ENCODE data around the gene PAK2. TPM values are rescaled to one million over a fixed set of nuclear protein-coding genes. Genes with fewer than 3 reads are reported as not detected.

Gene PAK2
- total RNA-seq, 1 donor from 2014 or later, result 56.8 TPM

DNA sequence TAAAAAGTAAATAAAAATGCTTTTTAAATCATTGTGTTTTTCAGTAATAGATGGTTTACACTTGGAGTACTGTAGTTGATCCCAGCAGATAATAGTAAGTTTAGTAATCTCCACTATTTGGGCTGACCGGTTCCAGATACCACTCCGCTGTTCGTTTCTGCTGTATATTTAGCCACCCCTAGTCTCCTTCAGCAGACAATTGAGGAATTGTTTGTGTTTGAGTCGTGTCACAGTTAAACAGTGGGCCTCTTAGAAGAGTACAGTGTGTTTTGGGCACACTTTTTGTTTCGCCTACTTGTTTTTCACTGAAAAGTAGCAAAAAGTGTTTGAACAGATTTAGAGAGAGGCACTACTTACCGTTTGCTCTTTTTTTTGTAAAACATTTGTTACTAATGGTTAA lies 33.2 kb downstream of the PAK2 start:
- Mint-ChIP-seq H3K9me3 (peaks cover 10% of the 10 kb centered on the region), H3K36me3 (peaks cover 40% of the 10 kb centered on the region), H3K27ac (no peak overlapping the region), H3K27me3 (no peaks in the 10 kb centered on the region), H3K4me1 (ENCODE audit: unreplicated experiment) (peaks cover 17% of the 10 kb centered on the region), H3K4me3 (no peak overlapping the region)
- TF ChIP-seq, protein P1, sequence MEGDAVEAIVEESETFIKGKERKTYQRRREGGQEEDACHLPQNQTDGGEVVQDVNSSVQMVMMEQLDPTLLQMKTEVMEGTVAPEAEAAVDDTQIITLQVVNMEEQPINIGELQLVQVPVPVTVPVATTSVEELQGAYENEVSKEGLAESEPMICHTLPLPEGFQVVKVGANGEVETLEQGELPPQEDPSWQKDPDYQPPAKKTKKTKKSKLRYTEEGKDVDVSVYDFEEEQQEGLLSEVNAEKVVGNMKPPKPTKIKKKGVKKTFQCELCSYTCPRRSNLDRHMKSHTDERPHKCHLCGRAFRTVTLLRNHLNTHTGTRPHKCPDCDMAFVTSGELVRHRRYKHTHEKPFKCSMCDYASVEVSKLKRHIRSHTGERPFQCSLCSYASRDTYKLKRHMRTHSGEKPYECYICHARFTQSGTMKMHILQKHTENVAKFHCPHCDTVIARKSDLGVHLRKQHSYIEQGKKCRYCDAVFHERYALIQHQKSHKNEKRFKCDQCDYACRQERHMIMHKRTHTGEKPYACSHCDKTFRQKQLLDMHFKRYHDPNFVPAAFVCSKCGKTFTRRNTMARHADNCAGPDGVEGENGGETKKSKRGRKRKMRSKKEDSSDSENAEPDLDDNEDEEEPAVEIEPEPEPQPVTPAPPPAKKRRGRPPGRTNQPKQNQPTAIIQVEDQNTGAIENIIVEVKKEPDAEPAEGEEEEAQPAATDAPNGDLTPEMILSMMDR (conservative IDR thresholded peaks at IDR 0.05), result no peak
- DNase-seq (ENCODE audit: extremely low spot score, unreplicated experiment), result no peak

GRCh38 chr3:196774191-196774820 lies 34.6 kb downstream of the PAK2 start:
- TF ChIP-seq, protein P1 (conservative IDR thresholded peaks at IDR 0.05), result no peak
- H3K36me3 Mint-ChIP-seq, result peaks cover 50% of the 10 kb centered on the region
- no peak for DNase-seq (ENCODE audit: extremely low spot score, unreplicated experiment)
- H3K27me3 Mint-ChIP-seq, result no peaks in the 10 kb centered on the region
- H3K4me3 Mint-ChIP-seq, result no peak overlapping the region
- H3K27ac Mint-ChIP-seq, result no peak overlapping the region
- peaks cover 17% of the 10 kb centered on the region for H3K4me1 Mint-ChIP-seq (ENCODE audit: unreplicated experiment)
- H3K9me3 Mint-ChIP-seq, result peaks cover 13% of the 10 kb centered on the region

GRCh38 chr3:196774848-196775422 lies 35.3 kb downstream of the PAK2 start:
- Mint-ChIP-seq H3K4me1 (ENCODE audit: unreplicated experiment) (peaks cover 17% of the 10 kb centered on the region), H3K27me3 (no peaks in the 10 kb centered on the region), H3K9me3 (peaks cover 15% of the 10 kb centered on the region), H3K27ac (no peak overlapping the region), H3K36me3 (peaks cover 53% of the 10 kb centered on the region), H3K4me3 (no peak overlapping the region)
- TF ChIP-seq, protein P1 (conservative IDR thresholded peaks at IDR 0.05), result no peak
- DNase-seq (ENCODE audit: extremely low spot score, unreplicated experiment), result no peak

GRCh38 chr3:196775938-196776337 lies 36.3 kb downstream of the PAK2 start:
- Mint-ChIP-seq H3K4me3 (no peak overlapping the region), H3K27me3 (no peaks in the 10 kb centered on the region), H3K36me3 (peaks cover 57% of the 10 kb centered on the region), H3K27ac (no peak overlapping the region), H3K9me3 (peaks cover 17% of the 10 kb centered on the region), H3K4me1 (ENCODE audit: unreplicated experiment) (peaks cover 17% of the 10 kb centered on the region)
- no peak for DNase-seq (ENCODE audit: extremely low spot score, unreplicated experiment)
- TF ChIP-seq, protein P1 (conservative IDR thresholded peaks at IDR 0.05), result no peak

- TF ChIP-seq, protein P1 (conservative IDR thresholded peaks at IDR 0.05), result no peak
- no peak for DNase-seq (ENCODE audit: extremely low spot score, unreplicated experiment)
- H3K27me3 Mint-ChIP-seq, result no peaks in the 10 kb centered on the region
- H3K9me3 Mint-ChIP-seq, result peaks cover 8% of the 10 kb centered on the region
- H3K4me1 Mint-ChIP-seq (ENCODE audit: unreplicated experiment), result peaks cover 7% of the 10 kb centered on the region
- no peak overlapping the region for H3K4me3 Mint-ChIP-seq
- H3K27ac Mint-ChIP-seq, result no peak overlapping the region
- peaks cover 50% of the 10 kb centered on the region for H3K36me3 Mint-ChIP-seq
Measured at GRCh38 chr3:196777836-196778235, 38.2 kb downstream of the PAK2 start.
